DMS 273 (cell line): ENCODE data around the gene PRKRIP1.
"Not testable (repeated sequence)": the region's sequence is repeated elsewhere in the genome, so short reads cannot be mapped to it uniquely, and the experiment has no call there.

Source experiments
- DNase-seq: peaks from one replicate; lab custom pipeline; 2025; ENCODE audit not compliant: unreplicated experiment; lab: John Stamatoyannopoulos, UW

The PRKRIP1 gene

DNA sequence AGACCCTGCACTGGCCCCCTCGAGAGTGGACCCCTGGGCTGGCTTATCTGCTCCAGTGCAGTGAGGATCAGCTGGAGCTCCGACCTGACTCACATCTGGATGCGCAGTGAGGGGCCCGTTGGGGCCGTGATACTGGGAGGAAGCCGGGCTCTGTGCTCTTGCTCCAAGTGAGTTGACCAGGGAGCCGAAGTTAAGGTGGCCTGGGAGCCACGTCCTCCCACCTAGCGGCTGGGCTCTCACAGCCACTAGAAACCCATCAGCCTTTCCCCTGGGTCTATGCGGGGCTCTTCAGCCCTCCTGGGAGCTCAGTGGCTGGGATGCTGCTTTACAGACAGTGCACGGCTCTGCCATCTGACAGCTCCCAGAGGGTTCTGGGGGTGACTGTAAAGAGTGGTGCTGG lies 59.4 kb downstream of the PRKRIP1 start:
- DNase-seq, result no peak

DNA sequence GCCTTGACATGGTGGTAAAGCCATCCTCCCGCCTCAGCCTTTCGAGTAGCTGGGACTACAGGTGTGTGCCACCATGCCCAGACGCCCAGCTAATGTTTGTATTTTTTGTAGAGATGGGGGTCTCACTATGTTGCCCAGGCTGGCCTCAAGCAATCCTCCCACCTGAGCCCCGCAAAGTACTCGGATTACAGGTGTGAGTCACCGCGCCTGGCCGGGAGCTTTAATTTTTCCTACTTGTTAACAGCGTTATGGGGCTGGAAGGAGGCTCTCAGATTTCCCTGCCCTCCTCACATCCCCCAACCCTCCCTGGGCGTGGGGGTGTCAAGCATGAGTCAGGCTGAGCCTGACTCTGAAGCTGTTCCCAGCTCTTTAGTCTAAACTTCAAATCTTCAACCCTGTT lies 60.2 kb downstream of the PRKRIP1 start:
- DNase-seq, result peak; percentile 45

DNA sequence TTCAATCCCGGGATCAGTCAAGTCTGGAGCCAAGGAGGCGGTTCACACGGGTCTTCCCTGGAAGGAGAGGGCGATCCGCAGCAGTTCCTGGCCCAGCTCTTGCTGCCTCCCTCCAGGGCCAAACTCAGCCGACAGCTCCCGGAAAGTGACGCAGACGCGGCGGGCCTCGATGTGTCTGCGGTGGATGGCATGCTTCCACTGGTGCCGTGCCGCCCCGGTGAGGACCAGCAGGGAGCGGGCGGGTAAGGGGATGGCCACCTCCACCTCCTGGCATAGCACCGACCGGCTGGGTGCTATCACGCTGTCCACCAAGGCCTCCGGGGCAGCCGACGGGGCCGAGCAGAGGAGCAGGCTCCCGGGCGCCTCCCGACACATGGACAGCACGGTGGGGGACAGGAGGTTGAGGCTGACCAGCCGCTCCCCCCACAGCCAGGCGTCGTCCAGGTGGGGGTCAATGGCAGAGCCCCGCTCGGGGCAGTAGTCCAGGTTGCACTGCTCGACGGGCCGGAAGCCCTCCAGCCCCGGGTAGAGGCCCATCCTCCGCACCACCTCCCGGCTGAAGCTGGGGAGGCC lies 61.3 kb downstream of the PRKRIP1 start:
- DNase-seq, result no peak

DNA sequence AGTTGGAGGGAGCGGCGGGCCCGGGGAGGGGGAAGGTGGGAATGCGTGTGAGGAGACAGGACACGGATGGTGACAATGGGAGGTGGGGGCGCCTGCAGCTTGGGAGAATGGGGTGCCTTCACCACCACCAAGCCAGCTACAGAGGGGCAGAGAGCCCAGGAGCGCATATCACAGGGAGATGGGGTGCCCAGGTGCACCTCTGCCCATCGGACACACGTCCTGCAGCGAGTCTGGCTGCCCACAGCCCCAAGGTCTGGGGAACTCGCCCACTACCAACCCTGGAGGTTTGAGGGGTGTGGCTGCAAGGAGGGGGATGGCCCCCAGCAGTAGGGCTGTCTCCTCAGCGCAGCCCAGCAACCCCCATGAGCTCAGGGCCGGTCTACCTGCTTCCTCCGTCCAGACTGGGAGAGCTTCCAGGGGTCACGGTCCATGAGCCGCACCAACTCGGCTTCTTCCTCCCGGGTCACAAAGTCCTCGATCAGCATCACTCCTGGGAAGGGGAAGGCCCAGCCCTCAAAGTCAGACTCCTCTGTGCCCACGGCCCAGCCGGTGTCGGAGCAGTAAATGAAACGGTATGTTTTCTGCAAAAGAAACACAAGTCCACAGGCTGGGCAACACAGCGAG lies 63.2 kb downstream of the PRKRIP1 start:
- DNase-seq, result no peak

DNA sequence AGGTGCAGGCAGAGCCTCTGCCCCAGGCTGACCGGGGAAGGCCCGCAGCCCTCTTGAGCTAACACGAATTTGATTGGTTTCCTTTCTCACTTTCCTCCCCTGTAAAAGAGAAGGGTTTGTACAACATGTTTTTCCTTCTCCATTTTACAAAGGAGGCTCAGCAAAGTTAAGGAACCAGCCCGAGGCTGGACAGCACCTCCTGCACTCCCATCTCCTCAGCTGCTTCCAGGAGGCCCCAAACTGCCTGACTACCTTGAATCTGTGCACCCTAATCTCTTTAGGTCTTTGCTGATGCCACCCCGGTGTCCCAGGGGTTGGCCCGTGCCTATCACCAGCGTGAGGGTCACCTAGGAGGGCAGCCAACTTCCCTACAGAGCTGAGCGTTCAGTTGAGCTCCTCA lies 64.3 kb downstream of the PRKRIP1 start:
- no peak for DNase-seq

DNA sequence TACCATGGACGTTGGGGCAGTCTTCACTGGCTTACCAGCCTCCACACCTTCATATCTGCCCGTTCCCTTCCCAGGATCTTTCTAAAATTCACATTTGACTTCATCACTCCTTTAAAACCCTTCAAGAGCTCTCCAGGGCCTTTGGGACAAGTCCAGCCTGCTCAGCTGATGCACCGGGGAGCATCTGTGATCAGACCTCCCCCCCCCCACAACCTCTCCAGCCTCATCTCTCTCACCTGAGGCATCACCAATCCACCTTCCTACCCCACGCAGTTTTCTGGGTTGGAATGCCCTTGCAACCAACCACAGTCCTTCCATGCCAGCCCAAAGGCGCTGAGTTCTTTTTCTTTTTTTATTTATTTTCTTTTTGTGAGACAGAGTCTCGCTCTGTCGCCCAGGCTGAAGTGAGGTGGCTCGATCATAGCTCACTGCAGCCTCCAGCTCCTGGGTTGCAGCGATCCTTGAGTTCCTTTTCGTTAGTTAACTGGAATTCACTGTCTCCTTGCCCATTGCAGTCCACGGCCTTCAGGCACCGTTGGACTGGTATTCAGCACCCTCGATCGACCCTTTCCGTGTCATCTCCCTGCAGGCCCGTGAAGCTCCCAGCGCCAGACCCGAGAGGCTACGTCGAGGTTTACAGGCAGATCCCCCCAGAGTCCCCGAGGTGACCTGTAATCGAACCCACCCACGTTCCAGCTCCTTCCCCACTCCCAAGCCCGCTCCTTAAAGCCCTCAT lies 67.8 kb downstream of the PRKRIP1 start:
- DNase-seq, result peak; percentile 65

DNA sequence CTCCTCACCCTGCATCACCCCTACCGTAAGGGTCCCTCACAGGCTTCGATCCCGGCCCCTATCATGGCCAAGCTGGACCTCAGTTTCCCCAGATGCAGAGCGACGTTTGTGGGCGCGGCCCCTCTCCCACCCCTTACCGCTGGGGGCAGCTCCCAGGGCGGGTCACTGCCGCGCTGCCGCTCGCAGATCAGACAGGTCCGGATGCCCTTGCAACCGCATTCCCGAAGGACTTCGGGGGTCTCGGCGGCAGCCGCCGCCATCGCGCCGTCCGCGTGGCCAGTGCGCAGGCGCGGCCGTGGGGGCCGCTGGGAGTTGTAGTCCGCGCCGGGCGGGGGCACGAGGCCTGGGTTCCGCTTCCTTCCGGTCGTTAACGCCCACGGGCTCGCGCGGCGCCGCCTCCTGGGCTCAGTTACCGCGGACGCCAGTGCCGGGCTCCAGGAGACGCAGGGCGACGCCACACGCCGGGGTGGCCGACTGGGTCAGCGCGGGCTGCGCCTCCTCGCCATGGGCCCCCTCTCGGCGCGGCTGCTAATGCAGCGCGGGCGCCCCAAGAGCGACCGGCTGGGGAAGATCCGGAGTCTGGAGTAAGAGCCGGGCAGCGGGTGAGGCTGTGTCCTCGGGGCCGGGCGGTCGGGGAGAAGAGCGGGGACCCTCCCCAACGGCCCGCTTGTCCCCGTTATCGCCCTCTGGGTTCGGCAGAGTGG lies 68.6 kb downstream of the PRKRIP1 start, which contains the start of the genes ALKBH4 and LRWD1:
Gene ALKBH4 (minus strand): TSS at position 287 of the 704 bp plus-strand sequence. CDS start 27 bp downstream, at position 260.
Gene LRWD1 (plus strand): TSS at position 408 of the 704 bp plus-strand sequence. CDS start 97 bp downstream, at position 505.
- DNase-seq, result peak; percentile 98

DNA sequence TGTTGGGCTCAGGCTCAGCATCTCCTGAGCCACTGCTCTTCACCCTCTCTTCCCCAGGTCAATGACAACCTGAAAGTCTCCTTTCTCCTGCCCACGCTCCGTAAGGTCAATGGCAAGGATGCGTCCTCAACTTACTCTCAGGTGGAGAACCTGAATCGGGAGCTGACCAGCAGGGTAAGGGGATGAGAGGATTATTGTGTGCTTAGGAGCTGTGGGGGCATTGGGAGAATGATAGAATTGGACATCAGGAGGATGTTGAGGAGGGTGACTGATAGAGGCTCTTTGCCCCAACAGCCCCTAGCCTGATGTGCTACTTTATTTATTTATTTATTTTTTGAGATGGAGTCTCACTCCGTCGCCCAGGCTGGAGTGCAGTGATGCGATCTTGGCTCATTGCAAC lies 69.9 kb downstream of the PRKRIP1 start:
- DNase-seq, result no peak

GRCh38 chr7:102467581-102468477 lies 71.7 kb downstream of the PRKRIP1 start:
- no peak for DNase-seq

DNA sequence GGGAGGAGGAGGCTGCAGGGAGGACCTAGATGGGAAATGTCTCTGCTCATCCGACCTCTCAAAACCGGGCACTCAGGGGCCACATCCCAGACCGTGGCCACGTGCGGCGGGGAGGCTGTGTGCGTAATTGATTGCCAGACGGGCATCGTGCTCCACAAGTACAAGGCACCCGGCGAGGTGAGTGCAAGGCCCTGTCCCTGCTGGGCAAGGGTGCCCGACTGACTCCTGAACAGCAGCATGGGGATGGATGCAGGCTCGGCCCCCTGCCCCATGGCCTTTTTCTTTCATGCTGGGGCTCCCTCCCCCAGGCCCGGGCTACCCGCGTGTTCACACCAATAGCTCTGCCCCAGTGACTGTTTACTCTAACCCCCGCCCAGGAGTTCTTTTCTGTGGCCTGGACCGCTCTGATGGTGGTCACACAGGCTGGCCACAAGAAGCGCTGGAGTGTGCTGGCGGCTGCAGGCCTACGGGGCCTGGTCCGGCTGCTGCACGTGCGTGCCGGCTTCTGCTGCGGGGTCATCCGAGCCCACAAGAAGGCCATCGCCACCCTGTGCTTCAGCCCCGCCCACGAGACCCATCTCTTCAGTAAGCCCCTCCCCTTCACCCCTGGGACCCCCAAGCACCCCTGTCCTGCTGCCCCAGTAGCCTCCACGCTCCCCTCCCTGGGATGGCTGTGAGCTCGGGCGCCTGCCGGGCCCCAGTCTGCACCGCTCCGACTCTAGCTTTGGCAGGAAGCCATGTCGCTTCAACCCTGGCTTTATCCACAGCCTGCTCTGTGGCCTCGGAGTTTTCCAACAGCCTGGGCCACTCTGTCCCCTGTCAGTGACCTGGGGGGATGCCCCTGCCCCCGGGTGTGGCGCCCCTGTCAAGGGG lies 72.6 kb downstream of the PRKRIP1 start:
- no peak for DNase-seq

DNA sequence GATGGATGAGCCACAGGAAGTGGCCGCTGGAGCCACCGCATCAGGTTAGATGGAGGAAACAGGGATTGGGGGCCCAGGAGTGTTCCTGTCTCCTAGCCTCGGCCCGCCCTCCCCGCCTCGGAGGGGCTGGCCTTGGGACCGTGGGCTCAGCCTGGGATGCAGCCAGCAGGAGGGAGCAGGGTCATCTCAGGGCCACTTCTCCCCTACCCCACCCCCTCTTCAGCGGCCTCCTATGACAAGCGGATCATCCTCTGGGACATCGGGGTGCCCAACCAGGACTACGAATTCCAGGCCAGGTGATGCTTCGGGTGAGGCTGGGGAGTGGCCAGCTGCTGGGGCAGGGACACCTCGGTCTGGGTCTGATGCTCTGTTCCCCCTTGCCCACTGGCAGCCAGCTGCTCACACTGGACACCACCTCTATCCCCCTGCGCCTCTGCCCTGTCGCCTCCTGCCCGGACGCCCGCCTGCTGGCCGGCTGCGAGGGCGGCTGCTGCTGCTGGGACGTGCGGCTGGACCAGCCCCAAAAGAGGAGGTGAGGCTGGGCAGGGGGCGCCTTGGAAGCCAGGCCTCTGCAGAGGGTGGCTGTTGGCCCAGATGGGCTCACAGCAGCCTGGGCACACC lies 73.3 kb downstream of the PRKRIP1 start:
- no peak for DNase-seq

- DNase-seq, result no peak
These were observed 74.0 kb downstream of the PRKRIP1 start for GRCh38 chr7:102469972-102470825.

- DNase-seq, result no peak
These were observed 75.6 kb downstream of the PRKRIP1 start for GRCh38 chr7:102471791-102472125.

DNA sequence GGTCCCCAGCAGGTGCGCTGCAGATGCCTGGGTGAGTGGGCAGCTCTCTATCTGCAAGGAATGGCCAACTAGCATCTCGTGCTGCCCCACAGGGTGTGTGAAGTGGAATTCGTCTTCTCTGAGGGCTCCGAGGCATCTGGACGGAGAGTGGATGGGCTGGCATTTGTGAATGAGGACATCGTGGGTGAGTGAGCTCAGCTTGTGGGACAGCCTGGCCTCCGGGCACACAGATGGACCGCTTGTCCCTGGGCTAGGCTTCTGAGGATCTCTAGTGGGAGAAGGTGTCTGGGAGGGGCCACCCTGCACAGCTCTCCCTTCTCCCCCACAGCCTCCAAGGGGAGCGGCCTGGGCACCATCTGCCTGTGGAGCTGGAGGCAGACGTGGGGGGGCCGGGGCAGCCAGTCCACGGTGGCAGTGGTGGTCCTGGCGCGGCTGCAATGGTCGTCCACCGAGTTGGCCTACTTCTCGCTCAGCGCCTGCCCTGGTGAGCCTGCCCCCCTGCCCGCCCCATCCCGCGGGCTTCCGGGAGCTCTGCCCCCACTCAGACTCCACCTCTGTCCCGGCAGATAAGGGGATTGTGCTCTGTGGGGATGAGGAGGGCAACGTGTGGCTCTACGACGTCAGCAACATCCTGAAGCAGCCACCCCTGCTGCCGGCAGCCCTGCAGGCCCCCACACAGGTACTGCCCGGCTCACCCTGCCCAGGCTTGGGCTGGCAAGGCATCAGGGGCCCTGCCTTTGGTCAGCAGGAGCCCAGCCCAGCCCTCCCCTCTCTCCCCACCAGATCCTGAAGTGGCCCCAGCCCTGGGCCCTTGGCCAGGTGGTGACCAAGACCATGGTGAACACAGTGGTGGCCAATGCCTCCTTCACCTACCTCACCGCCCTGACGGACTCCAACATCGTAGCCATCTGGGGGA lies 76.2 kb downstream of the PRKRIP1 start:
- no peak for DNase-seq

GRCh38 chr7:102473271-102473991 lies 77.3 kb downstream of the PRKRIP1 start:
- no peak for DNase-seq

DNA sequence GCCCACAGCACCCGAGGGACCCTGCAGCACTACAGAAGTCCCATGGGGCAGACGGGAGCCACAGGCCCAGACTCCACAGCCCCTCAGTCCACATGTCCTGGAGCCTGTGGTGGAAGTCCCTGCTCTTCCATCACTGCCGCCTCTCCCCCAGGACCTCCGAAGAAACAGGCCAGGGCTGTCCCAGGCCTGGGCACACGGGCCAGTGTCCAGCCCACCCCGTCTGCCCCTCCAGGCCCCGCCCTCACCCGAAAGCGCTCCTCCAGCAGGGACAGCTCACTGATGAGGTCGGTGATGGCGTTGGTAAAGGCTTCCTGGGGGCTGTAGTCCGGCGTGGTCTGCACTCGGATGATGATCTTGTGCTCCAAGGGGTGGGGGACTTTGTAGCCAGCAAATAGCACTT lies 78.0 kb downstream of the PRKRIP1 start:
- DNase-seq, result not testable (repeated sequence)
